H1 (cell line): Measurements from ENCODE around the gene FAM209A. TPM values are rescaled to one million over a fixed set of nuclear protein-coding genes. Genes with fewer than 3 reads are reported as not detected.

Source experiments
- CBX5 ChIP-seq: fragments of 300-800, 300-1000 bp; sonication (generic); IDR thresholded peaks from 2 replicates; pipeline ENCODE4 v1.7.1; 2016; ENCODE audit warnings: antibody characterized with exemption, low read length, low read depth
- CHD1 ChIP-seq: IDR thresholded peaks from 2 replicates; pipeline ENCODE4 v1.6.1; 2012; ENCODE audit warnings: low read depth, low read length, improper control_type of control experiment
- EP300 ChIP-seq, 2 experiments: IDR thresholded peaks; 1 replicate in 1 of 2; 2 replicates in 1 of 2; pipeline ENCODE4 v1.6.1; 2011 to 2012; ENCODE audit warnings: low read depth in 2 of 2, low read length in 2 of 2, mild to moderate bottlenecking in 2 of 2, borderline replicate concordance in 1 of 2, inconsistent platforms in 1 of 2, moderate library complexity in 1 of 2
- polyA plus RNA-seq, 7 experiments: library from polyadenylated mRNA; depleted of rRNA in 3 of 7; stranded (reverse) in 5 of 7; unstranded in 2 of 7; fragments of >200 nt in 5 of 7; fragments of 200-250 nt in 2 of 7; gene quantifications; 1 replicate in 5 of 7; 2 replicates in 1 of 7; 4 replicates in 1 of 7; pipeline versions ENCODE4 v1.2.1 to v1.2.3, GENCODE V29; 2011 to 2013; ENCODE audit warnings: missing spikeins in 2 of 7, mixed read lengths in 2 of 7
- total RNA-seq: library from RNA; stranded (reverse); fragmentation: NEBNext Ultra II Directional; extraction: Animal tissue kit (Norgen Biotek cat#: 25700); gene quantifications from 2 replicates; pipeline ENCODE4 v1.2.1, GENCODE V29; 2021
- TF ChIP-seq, protein P1 (sequence below): fragments of 300-600 bp; sonication (generic); IDR thresholded peaks from 2 replicates; pipeline ENCODE4 v1.7.1; 2012; ENCODE audit warnings: low read length, moderate library complexity, mild to moderate bottlenecking, inconsistent platforms; ENCODE audit not compliant: insufficient replicate concordance

The FAM209A gene
- total and polyA plus RNA-seq, 2 of the 8 experiments (the other 6 are each of a cell fraction or from before 2014, with no cell fraction given): 0.15 TPM; not detected in 1

DNA sequence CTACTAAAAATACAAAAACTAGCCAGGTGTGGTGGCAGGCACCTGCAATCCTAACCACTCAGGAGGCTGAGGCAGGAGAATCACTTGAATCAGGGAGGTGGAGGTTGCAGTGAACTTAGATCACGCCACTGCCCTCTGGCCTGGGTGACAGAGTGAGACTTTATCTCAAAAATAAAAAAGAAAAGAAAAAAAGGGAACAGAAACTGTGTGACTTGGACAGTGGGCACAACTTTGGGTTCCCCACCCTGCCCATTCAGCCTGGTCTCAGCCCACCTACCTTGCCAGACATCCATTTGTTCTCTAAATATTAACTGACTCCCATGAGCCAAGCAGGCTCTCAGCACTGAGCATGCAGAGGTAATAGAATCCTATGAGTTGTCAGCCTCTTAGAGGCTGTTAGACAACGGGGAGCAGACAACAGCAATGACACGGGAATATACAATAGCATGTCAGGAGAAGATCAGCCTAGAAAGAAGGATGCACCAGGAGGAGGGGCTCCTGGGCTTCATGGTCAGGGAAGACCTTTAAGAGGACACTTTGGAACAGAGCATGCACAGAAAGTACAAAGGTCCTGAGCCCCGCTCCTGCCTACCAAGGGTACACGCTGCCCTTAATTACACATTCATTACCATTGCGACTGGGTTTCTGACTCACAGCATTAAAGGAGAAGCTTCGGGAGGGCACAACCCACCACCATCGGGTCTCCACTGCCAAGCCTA, 28.5 kb downstream of the FAM209A start (continued):
- TF ChIP-seq, protein P1, sequence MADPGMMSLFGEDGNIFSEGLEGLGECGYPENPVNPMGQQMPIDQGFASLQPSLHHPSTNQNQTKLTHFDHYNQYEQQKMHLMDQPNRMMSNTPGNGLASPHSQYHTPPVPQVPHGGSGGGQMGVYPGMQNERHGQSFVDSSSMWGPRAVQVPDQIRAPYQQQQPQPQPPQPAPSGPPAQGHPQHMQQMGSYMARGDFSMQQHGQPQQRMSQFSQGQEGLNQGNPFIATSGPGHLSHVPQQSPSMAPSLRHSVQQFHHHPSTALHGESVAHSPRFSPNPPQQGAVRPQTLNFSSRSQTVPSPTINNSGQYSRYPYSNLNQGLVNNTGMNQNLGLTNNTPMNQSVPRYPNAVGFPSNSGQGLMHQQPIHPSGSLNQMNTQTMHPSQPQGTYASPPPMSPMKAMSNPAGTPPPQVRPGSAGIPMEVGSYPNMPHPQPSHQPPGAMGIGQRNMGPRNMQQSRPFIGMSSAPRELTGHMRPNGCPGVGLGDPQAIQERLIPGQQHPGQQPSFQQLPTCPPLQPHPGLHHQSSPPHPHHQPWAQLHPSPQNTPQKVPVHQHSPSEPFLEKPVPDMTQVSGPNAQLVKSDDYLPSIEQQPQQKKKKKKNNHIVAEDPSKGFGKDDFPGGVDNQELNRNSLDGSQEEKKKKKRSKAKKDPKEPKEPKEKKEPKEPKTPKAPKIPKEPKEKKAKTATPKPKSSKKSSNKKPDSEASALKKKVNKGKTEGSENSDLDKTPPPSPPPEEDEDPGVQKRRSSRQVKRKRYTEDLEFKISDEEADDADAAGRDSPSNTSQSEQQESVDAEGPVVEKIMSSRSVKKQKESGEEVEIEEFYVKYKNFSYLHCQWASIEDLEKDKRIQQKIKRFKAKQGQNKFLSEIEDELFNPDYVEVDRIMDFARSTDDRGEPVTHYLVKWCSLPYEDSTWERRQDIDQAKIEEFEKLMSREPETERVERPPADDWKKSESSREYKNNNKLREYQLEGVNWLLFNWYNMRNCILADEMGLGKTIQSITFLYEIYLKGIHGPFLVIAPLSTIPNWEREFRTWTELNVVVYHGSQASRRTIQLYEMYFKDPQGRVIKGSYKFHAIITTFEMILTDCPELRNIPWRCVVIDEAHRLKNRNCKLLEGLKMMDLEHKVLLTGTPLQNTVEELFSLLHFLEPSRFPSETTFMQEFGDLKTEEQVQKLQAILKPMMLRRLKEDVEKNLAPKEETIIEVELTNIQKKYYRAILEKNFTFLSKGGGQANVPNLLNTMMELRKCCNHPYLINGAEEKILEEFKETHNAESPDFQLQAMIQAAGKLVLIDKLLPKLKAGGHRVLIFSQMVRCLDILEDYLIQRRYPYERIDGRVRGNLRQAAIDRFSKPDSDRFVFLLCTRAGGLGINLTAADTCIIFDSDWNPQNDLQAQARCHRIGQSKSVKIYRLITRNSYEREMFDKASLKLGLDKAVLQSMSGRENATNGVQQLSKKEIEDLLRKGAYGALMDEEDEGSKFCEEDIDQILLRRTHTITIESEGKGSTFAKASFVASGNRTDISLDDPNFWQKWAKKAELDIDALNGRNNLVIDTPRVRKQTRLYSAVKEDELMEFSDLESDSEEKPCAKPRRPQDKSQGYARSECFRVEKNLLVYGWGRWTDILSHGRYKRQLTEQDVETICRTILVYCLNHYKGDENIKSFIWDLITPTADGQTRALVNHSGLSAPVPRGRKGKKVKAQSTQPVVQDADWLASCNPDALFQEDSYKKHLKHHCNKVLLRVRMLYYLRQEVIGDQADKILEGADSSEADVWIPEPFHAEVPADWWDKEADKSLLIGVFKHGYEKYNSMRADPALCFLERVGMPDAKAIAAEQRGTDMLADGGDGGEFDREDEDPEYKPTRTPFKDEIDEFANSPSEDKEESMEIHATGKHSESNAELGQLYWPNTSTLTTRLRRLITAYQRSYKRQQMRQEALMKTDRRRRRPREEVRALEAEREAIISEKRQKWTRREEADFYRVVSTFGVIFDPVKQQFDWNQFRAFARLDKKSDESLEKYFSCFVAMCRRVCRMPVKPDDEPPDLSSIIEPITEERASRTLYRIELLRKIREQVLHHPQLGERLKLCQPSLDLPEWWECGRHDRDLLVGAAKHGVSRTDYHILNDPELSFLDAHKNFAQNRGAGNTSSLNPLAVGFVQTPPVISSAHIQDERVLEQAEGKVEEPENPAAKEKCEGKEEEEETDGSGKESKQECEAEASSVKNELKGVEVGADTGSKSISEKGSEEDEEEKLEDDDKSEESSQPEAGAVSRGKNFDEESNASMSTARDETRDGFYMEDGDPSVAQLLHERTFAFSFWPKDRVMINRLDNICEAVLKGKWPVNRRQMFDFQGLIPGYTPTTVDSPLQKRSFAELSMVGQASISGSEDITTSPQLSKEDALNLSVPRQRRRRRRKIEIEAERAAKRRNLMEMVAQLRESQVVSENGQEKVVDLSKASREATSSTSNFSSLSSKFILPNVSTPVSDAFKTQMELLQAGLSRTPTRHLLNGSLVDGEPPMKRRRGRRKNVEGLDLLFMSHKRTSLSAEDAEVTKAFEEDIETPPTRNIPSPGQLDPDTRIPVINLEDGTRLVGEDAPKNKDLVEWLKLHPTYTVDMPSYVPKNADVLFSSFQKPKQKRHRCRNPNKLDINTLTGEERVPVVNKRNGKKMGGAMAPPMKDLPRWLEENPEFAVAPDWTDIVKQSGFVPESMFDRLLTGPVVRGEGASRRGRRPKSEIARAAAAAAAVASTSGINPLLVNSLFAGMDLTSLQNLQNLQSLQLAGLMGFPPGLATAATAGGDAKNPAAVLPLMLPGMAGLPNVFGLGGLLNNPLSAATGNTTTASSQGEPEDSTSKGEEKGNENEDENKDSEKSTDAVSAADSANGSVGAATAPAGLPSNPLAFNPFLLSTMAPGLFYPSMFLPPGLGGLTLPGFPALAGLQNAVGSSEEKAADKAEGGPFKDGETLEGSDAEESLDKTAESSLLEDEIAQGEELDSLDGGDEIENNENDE: no peak
- TF ChIP-seq EP300 (IDR thresholded peaks at IDR 0.05; ENCODE audit: borderline replicate concordance in 1 of 2, low read depth in 2 of 2, low read length in 2 of 2) (no peak), CHD1 (no peak), CBX5 (no peak)
